Prostate gland (tissue), 2 donors: ENCODE data around the gene BPTF. TPM values are rescaled to one million over a fixed set of nuclear protein-coding genes. Genes with fewer than 3 reads are reported as not detected.

Source experiments
- DNase-seq: peaks from one replicate; pipeline ENCODE4 v3.0.0-alpha.2; 2019; ENCODE audit warnings: low spot score
- H3K27ac ChIP-seq, 2 donors: fragments of 200-600 bp; sonication (generic); 2 replicates each; pipeline ENCODE4 v1.5.1; 2017 to 2019
- H3K27me3 ChIP-seq: fragments of 200-600 bp; sonication (generic); replicated peaks from 2 replicates; pipeline ENCODE4 v1.5.1; 2019; ENCODE audit not compliant: insufficient read depth
- H3K36me3 ChIP-seq, 2 donors: fragments of 200-600 bp; sonication (generic); 1 replicate in 1 of 2; 2 replicates in 1 of 2; pipeline versions ENCODE4 v1.5.1 to v1.8.1; 2017 to 2019
- H3K4me1 ChIP-seq: fragments of 200-600 bp; sonication (generic); replicated peaks from 2 replicates; pipeline ENCODE4 v1.5.1; 2019
- H3K4me3 ChIP-seq, 2 donors: fragments of 200-600 bp; sonication (generic); 2 replicates each; pipeline ENCODE4 v1.5.1; 2017 to 2019
- H3K9me3 ChIP-seq: fragments of 200-600 bp; sonication (generic); 2 replicates; pipeline ENCODE4 v1.5.1; 2017
- POLR2A ChIP-seq: fragments of 450-650 bp; IDR thresholded peaks from one replicate; pipeline ENCODE4 v1.6.1; 2016; ENCODE audit warnings: antibody characterized with exemption, mild to moderate bottlenecking
- POLR2AphosphoS5 ChIP-seq: sonication (generic); formaldehyde crosslinking; IDR thresholded peaks from one replicate; pipeline ENCODE4 v1.6.1; 2017; ENCODE audit warnings: antibody characterized with exemption
- WGBS: methylation state at CpG from one replicate; pipeline ENCODE4 v1.1.5; 2018; 5-methylcytosine and 5-hydroxymethylcytosine counted together
- intact Hi-C: fragments of 100-400 bp; cut with DNase I; formaldehyde crosslinking; loops from one replicate; pipeline ENCODE4 v1.14.2; 2022
- total RNA-seq, 2 donors: library from RNA; depleted of rRNA; stranded (reverse); fragments of >200 nt; gene quantifications; one replicate each; pipeline ENCODE4 v1.1.0, GENCODE V29; 2016
- TF ChIP-seq, protein P1 (sequence below), 4 experiments: fragments of 200-600 bp in 2 of 4; fragments of 450-650 bp in 2 of 4; sonication (generic) in 2 of 4; IDR thresholded peaks; 1 replicate in 3 of 4; 2 replicates in 1 of 4; pipeline ENCODE4 v1.5.1; 2016 to 2019; ENCODE audit warnings: antibody characterized with exemption in 4 of 4, mild to moderate bottlenecking in 2 of 4, moderate library complexity in 2 of 4

Gene BPTF
- total RNA-seq, 2 donors from 2014 or later: 70.5 to 138 TPM

DNA sequence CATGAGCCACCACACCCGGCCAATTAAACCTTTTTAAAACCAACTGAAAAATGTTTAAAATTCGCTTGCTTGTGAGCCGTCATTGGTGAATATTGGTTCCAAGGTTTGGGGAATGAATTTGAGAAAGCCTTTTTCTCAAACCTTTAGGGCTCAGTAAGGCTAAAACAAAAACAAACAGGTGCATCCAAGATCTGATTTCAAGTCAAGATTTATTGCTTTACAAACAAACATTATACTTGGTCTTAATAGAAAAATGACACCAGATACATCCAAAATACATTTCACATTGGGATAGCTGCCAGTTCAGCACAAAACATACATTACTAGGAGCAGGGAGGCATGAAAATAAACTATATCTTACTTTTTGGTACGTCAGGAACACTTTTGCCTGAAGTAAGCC, 165.6 kb downstream of the BPTF start:
- 78% methylated on average over 4 of the region's 4 CpGs for WGBS
- H3K27me3 ChIP-seq: no peaks in the 10 kb centered on the region
- no peak overlapping the region for H3K4me3 ChIP-seq
- no peak for DNase-seq
- H3K9me3 ChIP-seq: no peaks in the 10 kb centered on the region
- TF ChIP-seq, protein P1, sequence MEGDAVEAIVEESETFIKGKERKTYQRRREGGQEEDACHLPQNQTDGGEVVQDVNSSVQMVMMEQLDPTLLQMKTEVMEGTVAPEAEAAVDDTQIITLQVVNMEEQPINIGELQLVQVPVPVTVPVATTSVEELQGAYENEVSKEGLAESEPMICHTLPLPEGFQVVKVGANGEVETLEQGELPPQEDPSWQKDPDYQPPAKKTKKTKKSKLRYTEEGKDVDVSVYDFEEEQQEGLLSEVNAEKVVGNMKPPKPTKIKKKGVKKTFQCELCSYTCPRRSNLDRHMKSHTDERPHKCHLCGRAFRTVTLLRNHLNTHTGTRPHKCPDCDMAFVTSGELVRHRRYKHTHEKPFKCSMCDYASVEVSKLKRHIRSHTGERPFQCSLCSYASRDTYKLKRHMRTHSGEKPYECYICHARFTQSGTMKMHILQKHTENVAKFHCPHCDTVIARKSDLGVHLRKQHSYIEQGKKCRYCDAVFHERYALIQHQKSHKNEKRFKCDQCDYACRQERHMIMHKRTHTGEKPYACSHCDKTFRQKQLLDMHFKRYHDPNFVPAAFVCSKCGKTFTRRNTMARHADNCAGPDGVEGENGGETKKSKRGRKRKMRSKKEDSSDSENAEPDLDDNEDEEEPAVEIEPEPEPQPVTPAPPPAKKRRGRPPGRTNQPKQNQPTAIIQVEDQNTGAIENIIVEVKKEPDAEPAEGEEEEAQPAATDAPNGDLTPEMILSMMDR (IDR thresholded peaks at IDR 0.05): no peak
- no peak for TF ChIP-seq POLR2AphosphoS5
- no peak for TF ChIP-seq POLR2A
- intact Hi-C loops: no loop called here
- no peaks in the 10 kb centered on the region for H3K36me3 ChIP-seq
- no peak overlapping the region for H3K27ac ChIP-seq
- H3K4me1 ChIP-seq: no peaks in the 10 kb centered on the region

DNA sequence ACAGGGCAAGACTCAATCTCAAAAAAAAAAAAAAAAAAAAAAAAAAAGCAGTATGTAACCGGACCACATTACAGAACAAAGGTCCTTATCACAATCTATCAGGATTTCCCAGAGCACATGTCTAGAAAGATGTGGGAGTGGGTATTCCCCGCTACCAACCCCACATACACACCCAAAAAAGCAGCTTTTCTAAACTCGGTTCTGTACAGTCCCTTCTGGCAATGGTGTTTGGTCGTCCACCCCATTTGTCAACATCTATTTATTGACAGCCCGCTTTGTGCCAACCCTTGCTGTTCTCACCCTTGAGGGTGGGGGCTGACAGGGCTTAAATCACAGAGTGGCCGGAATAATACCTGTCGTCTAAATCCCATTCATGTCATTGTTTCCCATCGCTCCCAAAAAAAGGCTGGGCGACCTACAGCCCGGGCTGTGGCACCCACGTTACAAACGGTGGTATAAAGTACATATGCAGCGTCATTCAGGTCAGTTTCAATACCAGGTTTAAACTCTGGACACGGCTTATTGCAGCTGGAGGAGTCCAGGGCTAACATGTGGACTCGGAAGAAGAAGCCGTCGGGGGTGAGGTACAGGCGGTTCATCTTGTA, 167.3 kb downstream of the BPTF start:
- H3K36me3 ChIP-seq: no peaks in the 10 kb centered on the region
- TF ChIP-seq, protein P1 (IDR thresholded peaks at IDR 0.05): no peak
- no peak for TF ChIP-seq POLR2AphosphoS5
- no peak for TF ChIP-seq POLR2A
- H3K27ac ChIP-seq: peak overlapping the region; percentile 93 to 98
- 6% methylated on average over 18 of the region's 18 CpGs for WGBS
- intact Hi-C loops: no loop called here
- no peaks in the 10 kb centered on the region for H3K4me1 ChIP-seq
- H3K9me3 ChIP-seq: no peaks in the 10 kb centered on the region
- no peaks in the 10 kb centered on the region for H3K27me3 ChIP-seq
- H3K4me3 ChIP-seq: peak overlapping the region; percentile 52 to 54
- DNase-seq: peak; percentile 44

DNA sequence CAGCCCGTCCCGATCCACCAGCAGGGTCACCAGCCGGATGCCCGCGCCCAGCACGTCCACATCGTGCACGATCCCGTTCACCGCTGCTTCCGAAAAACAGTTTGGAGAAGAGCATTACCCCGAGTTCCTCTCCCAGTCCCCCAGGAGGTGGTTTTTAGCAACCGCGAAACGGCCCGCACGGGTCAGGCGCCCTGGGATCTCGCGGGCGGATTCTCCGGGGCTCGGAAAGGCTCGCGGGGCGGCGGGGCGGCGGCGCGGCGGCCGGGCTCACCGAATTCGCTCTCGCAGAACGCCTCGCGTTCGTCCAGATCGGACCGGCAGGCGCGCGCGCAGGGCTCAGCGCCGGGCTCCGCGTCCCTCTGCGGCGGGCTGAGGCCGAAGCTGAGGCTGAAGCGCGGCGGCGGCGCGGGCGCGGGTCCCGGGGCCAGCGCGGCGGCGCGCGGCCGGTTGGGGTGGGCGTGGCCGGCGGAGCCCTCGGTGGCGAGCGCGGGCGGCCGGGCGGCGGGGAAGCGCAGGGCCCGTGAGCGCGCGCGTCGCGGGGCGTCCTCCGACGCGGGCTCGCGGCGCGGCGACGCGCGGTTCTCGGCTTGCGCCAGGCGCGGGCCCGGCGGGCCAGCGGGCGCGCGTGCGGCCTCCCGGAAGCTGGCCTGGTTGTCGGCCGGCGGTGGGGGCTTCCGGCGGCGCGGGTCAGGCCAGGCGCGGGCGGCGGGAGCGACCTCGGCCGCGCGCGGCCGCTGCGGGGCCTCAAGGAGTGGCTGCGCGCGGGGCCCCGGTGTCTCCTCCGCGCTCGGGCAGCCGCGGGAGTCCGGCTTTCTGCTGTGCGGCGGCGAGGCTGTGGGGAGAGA, 168.1 kb downstream of the BPTF start:
- Histone ChIP-seq H3K27ac (peak overlapping the region; percentile 95 to 98), H3K27me3 (no peaks in the 10 kb centered on the region), H3K4me1 (no peaks in the 10 kb centered on the region), H3K4me3 (peak overlapping the region; percentile 70 to 77), H3K36me3 (no peaks in the 10 kb centered on the region), H3K9me3 (no peaks in the 10 kb centered on the region)
- TF ChIP-seq POLR2AphosphoS5 (no peak), POLR2A (peak; percentile 50)
- TF ChIP-seq, protein P1 (IDR thresholded peaks at IDR 0.05): peak in 1 of 4 experiments; percentile 26
- intact Hi-C loops: no loop called here
- under 1% methylated on average over 30 of the region's 144 CpGs for WGBS
- DNase-seq: peak; percentile 76

DNA sequence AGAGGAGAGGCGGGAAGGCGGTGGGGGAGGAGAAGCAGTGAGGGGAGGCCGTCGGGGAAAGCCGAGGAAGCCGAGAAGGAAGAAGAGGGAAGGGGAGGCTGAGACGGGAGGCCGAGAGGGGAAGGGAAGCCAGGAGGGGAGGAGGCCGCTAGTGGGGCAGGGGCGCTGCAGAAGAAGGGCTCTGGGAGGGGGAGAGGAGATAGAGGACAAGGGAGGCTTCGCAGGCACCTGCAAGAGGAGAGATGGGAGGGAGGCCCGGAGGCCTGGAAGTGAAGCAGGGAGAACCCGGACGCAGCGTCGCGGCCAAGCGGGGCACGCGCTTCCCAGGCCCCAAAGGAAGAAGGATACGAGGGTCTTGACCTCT, 168.7 kb downstream of the BPTF start:
- no peak for TF ChIP-seq POLR2AphosphoS5
- TF ChIP-seq, protein P1 (IDR thresholded peaks at IDR 0.05): no peak
- TF ChIP-seq POLR2A: no peak
- no peaks in the 10 kb centered on the region for H3K27me3 ChIP-seq
- DNase-seq: no peak
- WGBS: 2% methylated on average over 21 of the region's 21 CpGs
- intact Hi-C loops: no loop called here
- no peaks in the 10 kb centered on the region for H3K4me1 ChIP-seq
- H3K9me3 ChIP-seq: no peaks in the 10 kb centered on the region
- H3K4me3 ChIP-seq: peak overlapping the region; percentile 70 to 77
- H3K27ac ChIP-seq: peak overlapping the region; percentile 95 to 96
- no peaks in the 10 kb centered on the region for H3K36me3 ChIP-seq
